ENCODE measurements around the gene RNF8.
A peak's percentile ranks its signal among the peaks of the same experiment; 100 is the strongest.
"Not testable (repeated sequence)": the region's sequence is repeated elsewhere in the genome, so short reads cannot be mapped to it uniquely, and the experiment has no call there.

RNF8 gene

DNA sequence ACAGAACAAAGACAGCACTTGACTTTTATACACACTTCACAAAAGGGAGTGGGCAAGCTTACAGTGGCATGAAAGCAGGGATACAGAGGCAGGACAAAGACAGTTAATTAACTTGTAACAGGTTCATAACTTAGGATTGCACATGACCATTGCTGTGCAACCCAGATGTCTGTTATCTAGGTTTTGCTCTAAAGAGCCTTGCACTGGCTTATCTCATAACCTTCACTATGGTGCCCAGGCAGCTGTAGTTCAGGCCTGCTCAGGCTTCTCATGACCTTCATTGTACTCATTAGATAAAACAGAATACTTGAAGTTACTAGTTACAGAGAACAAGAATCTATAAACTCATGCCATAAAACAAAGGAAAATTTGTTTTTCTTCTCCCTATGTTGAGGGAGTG, 47.9 kb downstream of the RNF8 start:
- not testable (repeated sequence) for DNase-seq

DNA sequence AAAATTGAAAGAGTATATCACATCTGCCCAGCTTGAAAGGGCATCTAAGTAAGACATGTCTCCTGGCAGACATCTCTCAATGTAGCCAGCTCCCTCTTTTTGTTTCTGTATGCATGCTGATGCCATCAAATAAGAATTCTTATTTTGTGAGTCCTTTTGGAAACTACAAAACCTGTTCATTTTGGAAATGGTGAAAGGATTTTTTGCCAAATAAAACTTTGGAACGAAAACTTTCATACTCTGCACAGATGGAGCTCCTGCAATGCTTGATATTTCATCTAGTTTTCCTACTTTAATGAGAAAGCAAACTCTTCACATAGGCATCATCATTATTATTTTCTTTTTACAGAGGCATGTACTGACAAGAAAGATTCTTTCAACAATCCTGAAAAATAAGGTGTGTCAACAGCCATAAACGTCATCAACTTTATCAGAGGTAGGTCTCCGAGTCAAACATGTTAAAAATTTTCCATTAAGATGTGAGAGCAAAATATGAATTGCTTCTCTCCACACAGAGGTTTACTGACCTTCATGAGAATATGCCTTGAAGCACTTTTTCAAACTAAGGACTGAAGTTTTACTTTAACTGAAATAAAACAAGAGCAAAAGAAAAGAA, 53.1 kb downstream of the RNF8 start:
- no peak for DNase-seq

DNA sequence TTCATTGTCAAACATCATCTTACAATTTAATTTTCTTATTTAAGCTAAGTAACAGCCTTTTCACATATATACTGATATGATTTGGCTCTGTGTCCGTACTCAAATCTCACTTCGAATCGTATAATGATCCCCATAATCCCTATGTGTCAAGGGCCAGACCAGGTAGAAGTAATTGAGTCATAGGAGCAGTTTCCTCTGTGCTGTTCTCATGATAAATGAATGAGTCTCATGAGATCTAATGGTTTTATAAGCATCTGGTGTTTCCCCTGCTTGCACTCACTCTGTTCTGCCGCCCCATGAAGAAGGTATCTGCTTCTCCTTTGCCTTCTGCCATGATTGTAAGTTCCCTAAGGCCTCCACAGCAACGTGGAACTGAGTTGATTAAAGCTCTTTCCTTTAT, 54.2 kb downstream of the RNF8 start:
- DNase-seq = no peak

DNA sequence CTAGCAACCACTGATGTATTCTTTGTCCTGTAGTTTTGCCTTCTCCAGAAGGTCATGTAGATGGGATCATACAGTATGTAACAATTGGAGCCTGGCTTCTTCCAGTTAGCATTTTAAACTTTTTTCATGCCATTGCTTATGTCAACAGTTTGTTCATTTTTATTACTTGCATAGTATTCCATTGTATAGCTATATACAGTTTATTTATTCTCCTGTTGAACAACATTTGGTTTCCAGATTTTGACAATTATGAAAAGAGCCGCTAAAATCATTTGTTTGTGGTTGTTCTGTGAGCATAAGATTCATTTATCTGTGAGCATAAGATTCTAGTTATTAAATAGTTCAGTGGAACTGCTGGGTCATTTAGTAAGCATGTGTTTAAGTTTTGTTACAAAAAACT, 55.7 kb downstream of the RNF8 start:
- DNase-seq = no peak

DNA sequence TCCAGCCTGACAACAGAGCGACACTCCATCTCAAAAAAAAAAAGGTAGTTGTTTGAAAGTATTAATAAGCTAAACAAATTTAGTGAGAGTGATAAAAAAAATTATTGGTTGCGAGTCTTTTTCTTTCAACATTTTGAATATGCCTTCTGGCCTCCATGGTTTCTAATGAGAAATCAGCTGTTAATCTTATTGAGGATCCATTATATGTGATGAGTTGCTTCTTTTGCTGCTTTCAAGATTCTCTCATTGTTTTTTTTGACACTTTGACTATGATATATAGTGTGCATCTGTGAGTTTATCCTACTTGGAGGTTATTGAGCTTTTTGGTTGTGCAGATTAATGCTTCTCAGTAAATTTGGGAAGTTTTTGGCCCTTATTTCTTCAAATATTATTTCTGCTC, 63.6 kb downstream of the RNF8 start:
- DNase-seq = no peak

DNA sequence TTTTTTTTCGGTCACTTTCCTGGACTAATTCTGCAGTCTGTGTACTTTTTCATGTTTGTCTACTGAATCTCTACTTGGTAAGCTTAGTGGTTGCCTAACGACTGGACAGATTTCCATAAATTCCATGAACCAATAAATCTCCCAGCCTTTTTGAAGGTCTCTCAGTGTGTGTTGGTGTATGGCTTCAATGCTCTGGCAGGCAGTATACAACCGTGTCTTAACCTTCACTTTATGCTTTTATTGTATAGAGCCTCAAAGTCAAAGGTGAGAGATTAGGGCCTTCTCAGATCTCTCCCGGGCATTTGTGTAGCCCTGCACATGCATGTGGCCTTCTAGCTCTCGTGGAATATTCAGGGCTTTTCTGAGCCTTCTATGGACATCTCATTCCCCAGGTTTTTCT, 64.9 kb downstream of the RNF8 start:
- DNase-seq = no peak

DNA sequence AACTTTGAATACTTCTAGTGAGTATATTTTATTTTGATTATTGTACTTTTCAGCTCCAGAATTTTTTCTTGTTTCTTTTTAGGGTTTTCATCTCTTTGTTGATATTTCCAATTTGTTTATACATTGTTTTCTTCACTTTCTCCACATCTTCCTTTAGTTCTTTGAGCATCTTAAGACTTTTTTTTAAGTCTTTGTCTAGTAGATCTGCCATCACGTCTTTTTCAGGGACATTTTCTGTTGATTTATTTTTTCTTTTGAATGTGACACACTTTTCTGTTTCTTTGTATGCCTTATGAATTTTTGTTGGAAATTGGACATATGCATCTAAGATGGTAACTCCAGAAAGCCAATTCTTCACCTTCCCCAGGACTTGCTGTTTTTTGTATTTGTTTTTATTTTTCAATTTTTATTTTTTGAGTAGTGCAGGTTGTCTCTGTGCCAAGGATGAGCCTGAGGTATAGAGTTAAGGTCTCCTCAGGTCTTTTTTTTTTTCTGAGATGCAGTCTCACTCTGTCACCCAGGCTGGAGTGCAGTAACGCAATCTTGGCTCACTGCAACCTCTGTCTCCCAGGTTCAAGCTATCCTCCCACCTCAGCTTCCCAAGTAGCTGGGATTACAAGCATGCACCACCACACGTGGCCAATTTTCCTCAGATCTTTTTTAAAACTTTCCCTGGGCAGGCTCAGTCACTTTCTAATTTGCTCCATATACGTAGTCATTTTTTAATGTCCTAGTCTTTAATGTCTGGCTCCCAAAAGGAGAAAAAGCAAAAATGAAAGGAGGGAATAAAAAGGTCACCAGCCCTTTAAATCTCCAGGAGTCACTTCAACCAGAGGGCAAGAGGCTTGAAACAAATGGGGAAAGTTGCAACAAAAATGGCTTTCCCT, 72.5 kb downstream of the RNF8 start:
- no peak for DNase-seq

DNA sequence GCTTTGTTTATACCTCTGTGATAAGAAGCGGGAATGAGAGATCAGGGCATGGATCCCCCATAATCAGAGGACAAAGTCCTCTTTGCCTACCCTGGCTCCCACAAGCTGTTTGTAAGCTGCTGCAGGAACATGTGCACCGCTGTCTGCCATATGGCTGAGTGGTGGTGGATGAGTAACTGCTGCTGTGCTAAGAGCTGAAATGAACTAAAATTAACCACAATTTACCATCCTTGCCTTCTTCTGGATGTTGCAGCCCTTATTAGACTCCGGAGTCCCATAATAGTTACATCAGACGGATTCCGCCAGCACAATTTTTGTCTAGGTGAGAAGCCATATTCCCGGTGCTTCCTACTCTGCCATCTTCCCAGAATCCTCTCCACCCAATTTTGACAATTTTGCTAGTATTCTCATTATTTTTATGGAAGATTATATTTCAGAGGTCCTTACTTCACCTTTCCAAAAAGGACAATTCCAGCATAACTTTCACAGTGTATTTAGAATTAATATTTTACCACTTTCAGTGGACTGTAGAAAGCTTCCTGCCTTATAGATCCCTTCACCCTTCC, 73.2 kb downstream of the RNF8 start:
- no peak for DNase-seq

DNA sequence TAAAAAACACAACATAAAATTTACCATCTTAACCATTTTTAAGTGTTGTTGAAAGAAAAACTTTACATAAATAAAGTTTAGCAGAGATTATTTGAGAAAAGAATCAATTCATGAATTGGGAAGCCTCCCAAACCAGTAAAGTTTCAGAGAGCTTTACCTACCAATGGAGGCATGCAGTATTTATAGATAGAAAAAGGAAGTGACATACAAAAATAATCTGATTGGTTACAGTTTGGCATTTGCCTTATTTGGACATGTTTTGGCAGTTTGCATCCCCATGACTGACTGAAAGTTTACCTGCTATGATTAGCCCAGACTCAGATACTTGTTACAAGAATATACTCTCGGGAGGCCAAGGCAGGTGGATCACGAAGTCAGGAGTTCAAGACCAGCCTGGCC, 75.6 kb downstream of the RNF8 start:
- no peak for DNase-seq

DNA sequence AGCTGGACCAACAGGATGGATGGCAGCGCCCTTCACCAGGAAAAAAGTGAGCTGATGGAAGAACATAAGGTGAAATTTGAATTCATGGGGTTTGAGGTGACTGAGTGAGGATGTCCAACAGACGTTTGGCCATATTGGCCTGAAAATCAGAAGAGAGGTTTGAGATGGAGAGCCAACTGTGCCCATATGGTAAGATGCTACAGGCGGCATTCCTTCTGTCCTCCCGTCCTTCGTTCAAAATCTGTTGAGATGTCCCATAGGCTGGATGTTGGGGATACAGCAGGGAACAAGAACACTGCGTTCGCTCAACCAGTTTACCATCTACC, 78.8 kb downstream of the RNF8 start:
- no peak for DNase-seq

DNA sequence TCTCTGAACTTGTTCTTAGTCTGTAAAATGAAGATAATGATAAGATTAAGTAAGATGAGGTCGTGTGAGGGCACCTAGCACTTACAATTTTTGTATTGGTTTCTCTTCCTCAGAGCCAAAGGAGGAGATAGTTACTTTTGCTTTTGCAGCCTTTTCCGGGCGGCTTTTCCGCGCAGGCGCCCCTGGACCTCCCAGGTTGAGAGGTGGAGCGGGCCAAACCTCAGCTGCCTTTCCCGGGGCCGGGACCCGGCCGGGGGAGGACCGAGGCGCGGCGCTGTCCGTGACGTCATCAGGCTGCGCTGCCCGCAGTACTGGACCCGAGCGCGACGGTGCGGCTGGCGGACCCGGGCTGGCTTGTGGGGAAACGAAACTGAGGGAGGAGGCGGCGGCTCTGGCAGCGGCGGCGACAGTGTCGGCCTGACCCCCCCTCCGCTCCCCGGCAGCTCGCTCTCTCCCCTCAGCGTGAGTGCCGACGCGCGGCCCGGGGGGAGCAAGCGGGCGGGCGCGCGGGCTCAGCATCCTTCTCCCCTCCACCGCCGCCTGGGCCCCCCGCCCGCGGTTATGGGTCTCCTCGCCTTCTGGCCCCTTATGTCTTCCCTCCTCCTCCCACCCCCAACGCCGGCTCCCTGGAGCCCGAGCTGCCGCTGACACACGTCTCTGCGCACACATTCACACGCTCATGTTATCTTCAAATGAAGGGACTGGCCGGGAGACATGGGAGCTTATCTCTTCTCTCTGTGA, 79.3 kb downstream of the RNF8 start, which contains the start of gene CMTR1:
Gene CMTR1 (plus strand): TSS at position 306 of the 741 bp plus-strand sequence. CDS start 2,409 bp downstream, outside the sequence.
- peak; percentile 46 to 86 for DNase-seq

DNA sequence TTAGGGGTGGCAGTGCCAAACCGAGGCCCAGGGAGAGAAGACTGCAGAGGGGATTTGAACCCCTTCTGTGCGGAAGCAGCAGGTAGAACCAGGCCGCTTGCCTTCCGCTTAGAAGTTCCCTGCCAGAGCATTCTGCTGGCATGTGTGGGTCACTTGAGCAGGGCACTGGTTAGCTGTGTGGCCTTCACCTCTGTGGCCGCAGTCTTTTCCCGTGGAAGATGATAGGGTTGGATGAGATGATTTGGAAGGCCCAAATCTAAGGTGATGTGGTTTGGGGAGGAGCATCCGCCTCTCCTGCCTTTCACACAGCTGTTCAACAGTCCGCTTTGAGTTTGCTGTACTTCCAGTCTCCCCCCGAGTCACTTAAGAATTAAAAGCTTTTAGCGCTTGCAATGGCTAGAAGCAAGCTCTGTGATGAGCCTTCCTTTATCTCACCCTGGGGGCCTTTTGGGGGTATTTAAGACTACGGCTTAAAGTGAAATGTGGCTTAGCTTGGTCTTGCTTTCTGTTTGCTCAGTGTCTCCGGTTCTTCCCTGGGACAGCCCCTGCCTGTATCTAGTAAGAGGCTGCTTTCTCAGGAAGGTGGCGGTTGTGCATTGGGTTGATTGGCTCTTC, 80.0 kb downstream of the RNF8 start:
- peak in 1 of 2 experiments; percentile 12 for DNase-seq

DNA sequence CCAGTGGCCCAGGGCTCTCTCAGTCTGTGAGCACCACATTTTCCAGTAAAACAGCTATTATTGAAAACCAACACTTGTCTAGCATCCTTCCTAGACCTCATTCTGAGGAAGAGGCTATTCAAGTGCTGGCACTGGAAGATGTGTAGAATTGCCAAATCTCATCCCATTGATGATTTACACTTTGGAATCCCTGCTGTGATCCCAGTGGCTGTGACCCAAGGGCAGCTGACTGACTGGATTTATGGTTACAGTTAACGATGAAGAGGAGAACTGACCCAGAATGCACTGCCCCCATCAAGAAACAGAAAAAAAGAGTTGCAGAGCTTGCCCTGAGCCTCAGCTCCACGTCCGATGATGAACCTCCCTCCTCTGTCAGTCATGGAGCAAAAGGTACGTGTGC, 81.6 kb downstream of the RNF8 start:
- DNase-seq = no peak

DNA sequence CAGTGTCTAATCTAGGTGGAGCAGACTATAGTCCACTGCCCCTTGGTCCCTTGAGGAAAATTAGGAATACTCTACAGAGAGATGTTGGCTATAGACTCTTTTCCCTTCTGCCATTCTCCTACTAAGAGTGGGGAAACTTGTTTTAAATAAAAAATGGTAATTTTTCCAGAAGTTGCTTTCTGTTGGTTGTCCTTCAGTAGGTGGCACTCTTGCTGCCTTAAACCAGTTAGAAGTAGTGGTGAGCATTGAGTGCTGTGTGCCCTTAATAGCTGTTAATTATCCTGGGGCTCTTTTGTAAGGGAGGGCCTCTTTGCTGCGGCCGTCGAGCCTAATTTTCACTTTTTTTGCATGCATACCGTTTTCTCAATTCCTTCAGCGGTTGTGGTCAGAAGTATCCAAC, 82.0 kb downstream of the RNF8 start:
- DNase-seq = peak in 1 of 2 experiments; percentile 8

DNA sequence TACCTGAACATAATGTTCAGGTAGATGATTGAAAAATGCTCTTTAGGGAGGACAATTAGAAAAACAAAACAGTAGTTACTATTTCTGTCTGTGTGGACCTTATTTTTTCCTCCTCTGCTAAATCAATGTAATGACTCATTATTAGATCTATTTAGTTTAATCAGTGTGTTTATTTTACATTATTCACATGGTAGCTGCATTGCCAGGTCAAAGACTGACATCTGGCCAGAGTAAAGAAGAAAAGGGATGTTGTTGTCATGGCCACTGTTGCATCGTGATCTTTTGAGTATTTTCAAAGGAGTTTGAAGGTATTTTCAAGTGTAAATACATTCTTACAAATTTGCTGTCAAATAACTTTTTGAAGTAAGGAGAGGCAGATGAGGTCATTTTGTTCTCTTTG, 85.1 kb downstream of the RNF8 start:
- DNase-seq = no peak

DNA sequence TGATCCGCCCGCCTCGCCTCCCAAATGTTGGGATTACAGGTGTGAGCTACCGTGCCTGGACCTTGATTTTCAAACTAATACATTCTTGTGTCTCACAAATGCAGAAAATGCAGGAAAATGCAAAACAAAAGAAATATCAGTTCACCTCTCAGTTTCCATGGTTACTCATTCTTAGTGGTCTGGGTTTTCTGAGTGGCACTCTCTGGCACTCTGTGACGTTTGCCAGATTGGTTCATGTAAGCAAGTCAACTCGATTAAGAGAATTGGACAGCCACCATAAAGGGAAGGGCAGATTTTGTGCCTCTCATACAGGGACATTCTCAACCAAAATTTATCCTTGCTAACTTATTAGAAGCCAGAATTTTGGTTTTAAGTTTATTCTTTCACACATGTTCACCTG, 87.9 kb downstream of the RNF8 start:
- DNase-seq = no peak

DNA sequence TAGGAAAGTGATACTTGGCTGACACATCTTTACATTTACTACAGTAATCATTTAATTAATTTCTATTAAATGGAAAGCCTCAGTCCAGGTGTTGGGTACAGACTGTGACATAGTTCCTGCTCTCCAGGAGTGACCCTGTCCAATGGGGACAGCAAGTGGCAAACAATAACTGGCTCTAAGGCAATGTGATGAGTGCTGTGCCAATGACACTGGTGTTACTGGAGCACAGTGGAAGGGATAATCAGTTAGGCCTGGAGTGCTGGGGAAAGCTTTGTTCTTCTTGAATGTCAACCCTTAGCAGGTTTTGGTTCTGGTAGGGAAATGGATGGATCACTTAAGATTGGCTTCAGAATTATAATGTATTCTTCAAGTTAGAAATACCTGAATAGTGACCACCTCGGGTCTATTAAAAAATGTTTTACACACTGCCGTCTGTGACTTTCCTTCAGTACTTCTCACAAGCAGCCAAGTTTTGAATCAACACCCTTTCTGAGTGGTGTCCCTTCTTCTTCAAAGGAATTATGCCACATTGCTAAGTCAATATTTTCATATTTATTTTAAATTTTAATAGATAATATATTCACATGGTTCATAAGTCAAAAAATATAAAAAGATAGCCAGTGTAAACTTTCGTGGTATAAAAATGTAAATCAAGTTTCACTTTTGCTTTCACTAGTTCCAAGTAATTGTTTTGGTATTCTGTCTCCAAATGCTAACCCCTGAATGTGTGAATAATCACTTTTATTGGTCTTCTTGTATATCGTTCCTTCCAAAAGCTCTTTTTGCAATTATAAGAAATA, 88.8 kb downstream of the RNF8 start:
- no peak for DNase-seq

DNA sequence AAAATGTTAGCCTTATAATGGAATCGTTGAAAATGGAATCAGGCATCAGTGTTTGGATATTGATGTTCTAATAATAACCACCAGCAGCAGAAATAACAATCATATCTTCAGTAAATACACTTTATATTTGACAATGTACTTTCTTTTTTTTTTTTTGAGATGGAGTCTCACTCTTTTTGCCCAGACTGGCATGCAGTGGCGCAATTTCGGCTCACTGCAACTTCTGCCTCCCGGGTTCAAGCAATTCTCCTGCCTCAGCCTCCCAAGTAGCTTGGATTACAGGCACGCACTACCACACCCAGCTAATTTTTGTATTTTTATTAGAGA, 89.4 kb downstream of the RNF8 start:
- not testable (repeated sequence) for DNase-seq

All from SW 1271 (cell line).